Measurements from ENCODE around the gene DUOX1. TPM values are rescaled to one million over a fixed set of nuclear protein-coding genes. Genes with fewer than 3 reads are reported as not detected.

DUOX1 gene
- total RNA-seq, 1 donor: not detected

DNA sequence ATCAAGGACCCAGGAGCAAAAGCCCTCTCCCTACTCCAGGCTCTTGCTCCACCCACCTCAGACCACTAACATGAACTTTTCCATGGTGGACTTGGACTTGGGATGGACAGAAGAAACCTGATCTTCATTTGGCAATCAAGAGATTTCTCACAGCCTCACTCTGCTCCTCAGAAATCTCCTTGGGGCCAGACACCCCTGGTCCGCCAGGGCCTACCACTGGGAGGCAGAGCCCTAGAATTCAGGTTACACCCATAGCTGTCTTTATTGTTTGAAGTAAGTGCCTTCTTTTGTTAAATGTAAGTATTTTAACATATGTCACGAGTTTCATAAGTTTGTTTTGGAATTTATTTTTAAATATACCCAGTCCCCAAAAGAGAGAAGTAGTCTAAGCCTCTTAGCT is 44.8 kb downstream of the DUOX1 start:
- DNase-seq (ENCODE audit: low read depth): no peak
- TF ChIP-seq, protein P1, sequence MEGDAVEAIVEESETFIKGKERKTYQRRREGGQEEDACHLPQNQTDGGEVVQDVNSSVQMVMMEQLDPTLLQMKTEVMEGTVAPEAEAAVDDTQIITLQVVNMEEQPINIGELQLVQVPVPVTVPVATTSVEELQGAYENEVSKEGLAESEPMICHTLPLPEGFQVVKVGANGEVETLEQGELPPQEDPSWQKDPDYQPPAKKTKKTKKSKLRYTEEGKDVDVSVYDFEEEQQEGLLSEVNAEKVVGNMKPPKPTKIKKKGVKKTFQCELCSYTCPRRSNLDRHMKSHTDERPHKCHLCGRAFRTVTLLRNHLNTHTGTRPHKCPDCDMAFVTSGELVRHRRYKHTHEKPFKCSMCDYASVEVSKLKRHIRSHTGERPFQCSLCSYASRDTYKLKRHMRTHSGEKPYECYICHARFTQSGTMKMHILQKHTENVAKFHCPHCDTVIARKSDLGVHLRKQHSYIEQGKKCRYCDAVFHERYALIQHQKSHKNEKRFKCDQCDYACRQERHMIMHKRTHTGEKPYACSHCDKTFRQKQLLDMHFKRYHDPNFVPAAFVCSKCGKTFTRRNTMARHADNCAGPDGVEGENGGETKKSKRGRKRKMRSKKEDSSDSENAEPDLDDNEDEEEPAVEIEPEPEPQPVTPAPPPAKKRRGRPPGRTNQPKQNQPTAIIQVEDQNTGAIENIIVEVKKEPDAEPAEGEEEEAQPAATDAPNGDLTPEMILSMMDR (IDR thresholded peaks at IDR 0.05; ENCODE audit: insufficient read depth, low read length): no peak
- no peak overlapping the region for H3K4me3 ChIP-seq (ENCODE audit: low read depth, low read length)

DNA sequence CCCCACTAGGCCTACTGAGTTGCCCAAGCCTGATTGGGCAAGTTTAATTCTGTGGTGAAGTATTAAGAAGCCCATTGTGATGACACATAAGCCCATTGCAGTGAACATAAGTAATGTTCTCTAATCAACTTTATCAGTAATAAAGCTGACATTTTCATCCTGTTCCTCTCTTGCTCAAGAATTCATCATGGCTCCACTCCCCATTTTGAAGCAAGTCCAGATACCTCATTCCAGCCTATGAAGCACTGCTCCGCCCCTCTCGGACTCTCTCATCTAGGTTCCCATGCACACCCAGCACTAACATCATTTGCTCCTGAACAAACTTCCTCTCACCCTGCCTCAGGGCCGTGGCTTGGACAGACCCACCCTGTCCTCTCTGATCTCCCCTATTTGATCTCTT is 47.5 kb downstream of the DUOX1 start:
- no peak for DNase-seq (ENCODE audit: low read depth)
- no peak overlapping the region for H3K4me3 ChIP-seq (ENCODE audit: low read depth, low read length)
- TF ChIP-seq, protein P1 (IDR thresholded peaks at IDR 0.05; ENCODE audit: insufficient read depth, low read length): no peak

DNA sequence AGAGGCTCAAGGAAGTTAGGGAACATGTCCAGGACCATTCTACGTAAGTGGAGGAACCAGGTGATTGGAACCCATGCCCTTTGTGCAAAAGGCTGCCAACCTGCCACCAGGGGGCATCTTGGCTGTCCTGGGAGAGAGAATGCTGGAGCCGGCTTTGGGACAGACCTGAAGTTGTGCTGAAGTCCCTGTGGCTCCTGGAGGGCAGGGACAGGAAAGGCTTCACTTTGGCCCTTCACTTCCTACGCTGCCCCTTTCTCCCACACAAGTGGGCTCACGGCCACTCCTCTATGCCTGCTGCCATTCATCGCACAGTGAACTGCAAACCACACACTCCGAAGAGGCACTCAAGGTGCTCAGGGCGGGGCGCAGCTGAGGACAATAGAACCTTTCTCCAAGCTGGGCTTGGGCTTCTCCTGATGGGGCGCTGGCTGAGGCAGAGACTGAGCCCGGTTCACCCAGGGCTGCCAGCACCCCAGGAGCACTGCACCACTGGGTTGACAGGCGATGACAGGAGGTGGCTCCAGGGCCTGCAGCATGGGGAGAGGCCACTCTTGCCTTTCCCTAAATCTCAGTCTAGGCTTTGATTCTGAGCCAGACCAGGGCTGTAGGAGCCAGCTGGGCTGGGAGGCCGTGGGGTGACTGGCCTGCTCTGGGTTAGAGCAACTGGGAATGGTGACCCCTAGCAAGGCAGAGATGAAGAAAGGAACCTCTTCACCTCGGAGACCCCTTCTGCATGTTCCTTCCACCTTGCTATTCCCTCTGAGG is 49.6 kb downstream of the DUOX1 start:
- DNase-seq (ENCODE audit: low read depth): no peak
- H3K4me3 ChIP-seq (ENCODE audit: low read depth, low read length): no peak overlapping the region
- TF ChIP-seq, protein P1 (IDR thresholded peaks at IDR 0.05; ENCODE audit: insufficient read depth, low read length): peak; percentile 50

DNA sequence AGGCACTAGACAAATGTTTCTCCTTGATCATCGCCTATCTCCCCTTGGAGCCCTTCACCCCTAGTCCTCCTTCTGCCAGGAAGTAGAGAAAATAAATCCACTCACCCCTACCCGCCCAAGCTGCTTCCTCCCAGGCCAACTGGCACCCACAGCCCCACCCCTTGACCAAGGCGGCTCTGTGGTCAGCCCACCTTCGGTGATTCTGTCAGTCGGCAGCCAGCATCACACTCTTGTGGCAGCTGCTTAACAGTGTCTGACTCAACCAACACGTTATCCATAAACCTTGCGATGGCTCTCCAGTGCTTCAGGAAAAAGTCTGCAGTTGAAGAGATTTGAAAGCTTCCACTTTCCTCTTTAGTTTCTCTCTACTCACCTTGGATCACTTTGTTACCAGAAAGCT is 50.4 kb downstream of the DUOX1 start:
- TF ChIP-seq, protein P1 (IDR thresholded peaks at IDR 0.05; ENCODE audit: insufficient read depth, low read length): no peak
- no peak for DNase-seq (ENCODE audit: low read depth)

DNA sequence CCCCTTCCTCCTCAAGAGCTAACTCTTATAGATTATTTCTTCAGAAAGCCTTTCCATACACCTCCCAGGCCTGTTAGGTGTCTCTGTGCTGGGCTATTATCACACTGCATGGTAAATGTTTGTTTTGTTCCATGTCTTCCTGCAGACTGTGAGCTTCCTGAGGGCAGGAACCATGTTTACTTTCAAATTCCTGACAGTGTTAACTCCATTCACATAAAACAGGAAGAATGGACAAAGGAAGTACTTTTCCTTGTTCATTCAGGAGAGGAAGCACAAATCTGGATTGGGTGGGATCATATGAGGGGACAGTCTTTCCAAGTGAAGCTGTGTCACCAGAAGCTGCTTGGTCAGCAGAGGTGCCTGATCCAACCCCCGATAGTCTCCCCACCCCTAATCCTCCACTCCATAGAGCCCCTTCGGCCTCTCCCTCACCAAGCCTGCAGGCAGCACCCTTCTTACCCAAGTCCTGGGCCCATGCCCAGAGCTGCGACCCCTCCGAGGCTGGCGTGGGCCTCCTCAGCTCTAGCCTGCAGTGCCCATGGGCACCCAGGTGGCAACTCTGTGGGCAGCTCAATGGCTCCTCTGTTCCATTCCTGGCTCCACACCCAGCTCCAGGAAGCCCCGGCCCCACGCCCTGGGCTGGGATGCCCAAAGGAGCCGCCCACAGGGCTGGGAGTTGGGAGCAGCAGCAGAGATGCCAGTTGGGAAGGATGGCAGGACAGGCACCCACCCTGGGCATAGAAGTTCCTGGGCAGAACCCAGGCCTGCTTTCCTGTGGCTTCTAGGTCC is 51.0 kb downstream of the DUOX1 start:
- DNase-seq (ENCODE audit: low read depth): no peak
- H3K4me3 ChIP-seq (ENCODE audit: low read depth, low read length): no peak overlapping the region

More for the DNA sequence above, 50.4 kb downstream of the DUOX1 start:
- H3K4me3 ChIP-seq (ENCODE audit: low read depth, low read length): no peak overlapping the region

DNA sequence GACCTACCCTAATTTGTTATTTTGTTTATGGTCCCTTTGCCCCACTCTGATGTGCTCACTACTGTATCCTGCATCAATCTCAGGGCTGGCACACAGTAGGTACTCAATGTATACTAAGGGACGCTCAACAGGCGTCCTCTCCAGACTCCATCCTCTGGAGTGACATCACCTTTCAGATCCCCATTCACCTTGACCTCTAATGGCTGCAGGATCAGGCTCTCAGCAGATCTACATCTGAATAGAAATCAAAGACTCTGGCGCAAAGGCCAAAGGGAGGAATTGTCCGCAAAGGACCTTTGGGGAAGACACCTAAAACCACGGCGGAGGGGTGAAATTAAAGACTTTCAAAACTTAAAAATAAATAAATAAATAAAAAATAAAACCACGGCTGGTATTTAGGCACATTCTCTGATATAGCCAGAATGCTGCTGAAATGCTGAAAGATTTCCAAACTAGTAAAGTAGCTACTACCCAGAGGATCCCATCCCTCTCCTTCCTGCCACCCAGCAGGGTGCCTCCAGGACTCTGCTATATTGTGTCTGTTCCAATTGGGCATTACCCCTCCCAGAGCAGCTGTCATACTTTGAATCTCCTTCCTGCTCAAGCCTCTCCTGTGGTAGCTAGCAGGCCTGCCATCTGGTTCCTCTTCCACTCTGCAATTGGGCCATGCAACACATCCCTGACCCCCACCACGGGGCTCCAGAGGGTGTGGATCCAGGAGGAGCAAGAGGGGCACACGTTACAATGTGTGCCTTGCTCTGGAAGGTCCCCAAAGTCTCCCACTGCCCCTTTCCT is 51.9 kb downstream of the DUOX1 start:
- DNase-seq (ENCODE audit: low read depth): no peak

More for the DNA sequence above, 51.0 kb downstream of the DUOX1 start:
- TF ChIP-seq, protein P1 (IDR thresholded peaks at IDR 0.05; ENCODE audit: insufficient read depth, low read length): no peak

More for the DNA sequence above, 51.9 kb downstream of the DUOX1 start:
- no peak overlapping the region for H3K4me3 ChIP-seq (ENCODE audit: low read depth, low read length)
- TF ChIP-seq, protein P1 (IDR thresholded peaks at IDR 0.05; ENCODE audit: insufficient read depth, low read length): no peak
